HG02610 (cell line): ENCODE data around the gene ATP9B.

ENCODE experiments used
- ATAC-seq: cut with Tn5 transposase; IDR thresholded peaks from one replicate; pipeline ENCODE4 v1.9.1; 2021; ENCODE audit warnings: mild to moderate bottlenecking, moderate library complexity; ENCODE audit not compliant: unreplicated experiment

ATP9B gene

GRCh38 chr18:79404567-79404910 lies 335.3 kb downstream of the ATP9B start:
- no peak for ATAC-seq

GRCh38 chr18:79405019-79405780 lies 336.0 kb downstream of the ATP9B start:
- ATAC-seq = no peak

GRCh38 chr18:79405781-79406575 lies 336.8 kb downstream of the ATP9B start:
- peak; percentile 82 for ATAC-seq

- no peak for ATAC-seq
These were observed 337.5 kb downstream of the ATP9B start for GRCh38 chr18:79406708-79407107.

- no peak for ATAC-seq
These were observed 340.1 kb downstream of the ATP9B start for GRCh38 chr18:79409313-79409712.

- no peak for ATAC-seq
These were observed 341.0 kb downstream of the ATP9B start for GRCh38 chr18:79410171-79410641.

GRCh38 chr18:79410731-79411613 lies 341.8 kb downstream of the ATP9B start:
- no peak for ATAC-seq

- no peak for ATAC-seq
These were observed 342.7 kb downstream of the ATP9B start for GRCh38 chr18:79411614-79412526.

- ATAC-seq = no peak
These were observed 343.8 kb downstream of the ATP9B start for GRCh38 chr18:79413025-79413424.

- ATAC-seq = no peak
These were observed 344.2 kb downstream of the ATP9B start for GRCh38 chr18:79413426-79413825.

- no peak for ATAC-seq
These were observed 344.7 kb downstream of the ATP9B start for GRCh38 chr18:79413901-79414300.

GRCh38 chr18:79416022-79416676 lies 347.0 kb downstream of the ATP9B start:
- no peak for ATAC-seq

- no peak for ATAC-seq
These were observed 347.5 kb downstream of the ATP9B start for GRCh38 chr18:79416677-79417052.

GRCh38 chr18:79418236-79418635 lies 349.0 kb downstream of the ATP9B start:
- ATAC-seq = no peak

- ATAC-seq = no peak
These were observed 349.4 kb downstream of the ATP9B start for GRCh38 chr18:79418642-79419041.

- ATAC-seq = no peak
These were observed 351.0 kb downstream of the ATP9B start for GRCh38 chr18:79420033-79420745.

GRCh38 chr18:79421275-79421857 lies 352.2 kb downstream of the ATP9B start:
- ATAC-seq = no peak

- no peak for ATAC-seq
These were observed 353.0 kb downstream of the ATP9B start for GRCh38 chr18:79422022-79422782.
